Measurements from ENCODE around the gene PCDH15. TPM values are rescaled to one million over a fixed set of nuclear protein-coding genes. Genes with fewer than 3 reads are reported as not detected.

PCDH15 gene
- total RNA-seq, 1 experiment from 2014 or later, result 0.59 TPM

DNA sequence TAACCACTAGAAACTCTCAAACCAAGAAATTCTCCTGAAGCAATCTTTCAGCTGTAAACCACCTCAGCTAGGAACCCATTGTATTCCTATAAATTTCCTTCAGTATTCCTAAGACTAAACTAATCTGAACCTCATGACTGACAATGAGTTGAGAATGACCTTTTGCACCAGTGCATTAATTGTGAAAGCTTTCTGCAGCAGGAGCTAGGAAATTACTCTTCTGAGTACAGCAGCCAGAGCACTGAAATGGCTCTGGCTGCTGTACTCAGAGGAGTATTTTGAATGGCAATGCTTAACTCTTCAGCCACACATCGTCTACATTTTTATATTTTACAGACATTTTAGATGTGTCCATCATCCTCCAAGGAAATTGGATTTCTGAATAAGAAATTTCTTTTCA, 109.7 kb downstream of the PCDH15 start:
- CTCF ChIA-PET, result no interaction called here
- H3K27ac Mint-ChIP-seq, result no peak overlapping the region; the same call in 1 of the 2 replicates
- no peaks in the 10 kb centered on the region for H3K9me3 Mint-ChIP-seq
- ATAC-seq (no peak; the same call in 1 of the 2 replicates), DNase-seq (ENCODE audit: low spot score) (no peak)
- H3K27me3 Mint-ChIP-seq (ENCODE audit: low read depth), result no peaks in the 10 kb centered on the region
- no peaks in the 10 kb centered on the region for H3K36me3 Mint-ChIP-seq
- H3K4me1 Mint-ChIP-seq, result peaks cover 13% of the 10 kb centered on the region
- TF ChIP-seq NFYB (CRISPR knock-in tag; conservative IDR thresholded peaks at IDR 0.05; ENCODE audit: low read depth), result no peak
- TF ChIP-seq ZBTB21 (CRISPR knock-in tag; IDR thresholded peaks at IDR 0.05; ENCODE audit: borderline replicate concordance), result no peak
- TF ChIP-seq, protein P1, sequence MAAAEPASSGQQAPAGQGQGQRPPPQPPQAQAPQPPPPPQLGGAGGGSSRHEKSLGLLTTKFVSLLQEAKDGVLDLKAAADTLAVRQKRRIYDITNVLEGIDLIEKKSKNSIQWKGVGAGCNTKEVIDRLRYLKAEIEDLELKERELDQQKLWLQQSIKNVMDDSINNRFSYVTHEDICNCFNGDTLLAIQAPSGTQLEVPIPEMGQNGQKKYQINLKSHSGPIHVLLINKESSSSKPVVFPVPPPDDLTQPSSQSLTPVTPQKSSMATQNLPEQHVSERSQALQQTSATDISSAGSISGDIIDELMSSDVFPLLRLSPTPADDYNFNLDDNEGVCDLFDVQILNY (CRISPR knock-in tag; IDR thresholded peaks at IDR 0.05), result no peak
- TF ChIP-seq FOXP1 (CRISPR knock-in tag; IDR thresholded peaks at IDR 0.05; ENCODE audit: borderline replicate concordance), result no peak
- TF ChIP-seq RORB (CRISPR knock-in tag; IDR thresholded peaks at IDR 0.05), result no peak
- TF ChIP-seq PREB (CRISPR knock-in tag; IDR thresholded peaks at IDR 0.05; ENCODE audit: borderline replicate concordance), result no peak
- no peak for TF ChIP-seq PRDM15 (CRISPR knock-in tag; IDR thresholded peaks at IDR 0.05)
- no peak overlapping the region for H3K4me3 Mint-ChIP-seq
- POLR2A ChIA-PET, result no interaction called here

DNA sequence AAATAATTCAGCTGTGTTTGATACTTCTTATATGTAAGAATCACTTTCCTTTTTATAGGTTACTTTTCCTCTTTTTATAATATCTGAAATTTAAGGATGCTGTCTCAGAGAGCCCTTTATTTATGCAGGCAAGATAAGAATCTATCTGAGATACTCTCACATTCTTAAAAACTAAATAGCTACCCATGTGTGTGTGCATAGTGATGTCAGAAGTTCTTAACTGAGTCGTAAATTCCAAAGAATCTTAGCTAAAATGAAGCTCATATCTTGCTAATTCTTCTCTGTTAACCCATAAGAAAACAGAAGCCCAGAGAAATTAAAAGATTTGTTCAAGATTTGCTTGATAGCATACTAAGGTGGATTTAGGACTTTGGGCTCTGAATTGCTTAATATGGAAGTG, 118.5 kb downstream of the PCDH15 start:
- POLR2A ChIA-PET, result no interaction called here

More for the DNA sequence above, 118.5 kb downstream of the PCDH15 start:
- Mint-ChIP-seq H3K4me1 (peaks cover 11% of the 10 kb centered on the region), H3K9me3 (peaks cover 3% of the 10 kb centered on the region; the same call in 1 of the 2 replicates), H3K4me3 (no peak overlapping the region), H3K27me3 (ENCODE audit: low read depth) (no peaks in the 10 kb centered on the region), H3K36me3 (no peaks in the 10 kb centered on the region), H3K27ac (no peak overlapping the region)
- no peak for DNase-seq (ENCODE audit: low spot score)
- CTCF ChIA-PET, result no interaction called here
- no peak for ATAC-seq
- TF ChIP-seq CREM (CRISPR knock-in tag; IDR thresholded peaks at IDR 0.05), result no peak
- TF ChIP-seq TCF7 (CRISPR knock-in tag; IDR thresholded peaks at IDR 0.05; ENCODE audit: low read depth), result no peak
- no peak for TF ChIP-seq CTCF (IDR thresholded peaks at IDR 0.05)
- no peak for TF ChIP-seq PRRX2 (CRISPR knock-in tag; IDR thresholded peaks at IDR 0.05)
- TF ChIP-seq IRF1 (CRISPR knock-in tag; IDR thresholded peaks at IDR 0.05), result no peak
- no peak for TF ChIP-seq USF1 (CRISPR knock-in tag; IDR thresholded peaks at IDR 0.05)
- no peak for TF ChIP-seq OVOL2 (CRISPR knock-in tag; IDR thresholded peaks at IDR 0.05; ENCODE audit: borderline replicate concordance)
- TF ChIP-seq MYBL2 (CRISPR knock-in tag; IDR thresholded peaks at IDR 0.05), result no peak
- no peak for TF ChIP-seq USF2 (CRISPR knock-in tag; IDR thresholded peaks at IDR 0.05)
- TF ChIP-seq, protein P2, sequence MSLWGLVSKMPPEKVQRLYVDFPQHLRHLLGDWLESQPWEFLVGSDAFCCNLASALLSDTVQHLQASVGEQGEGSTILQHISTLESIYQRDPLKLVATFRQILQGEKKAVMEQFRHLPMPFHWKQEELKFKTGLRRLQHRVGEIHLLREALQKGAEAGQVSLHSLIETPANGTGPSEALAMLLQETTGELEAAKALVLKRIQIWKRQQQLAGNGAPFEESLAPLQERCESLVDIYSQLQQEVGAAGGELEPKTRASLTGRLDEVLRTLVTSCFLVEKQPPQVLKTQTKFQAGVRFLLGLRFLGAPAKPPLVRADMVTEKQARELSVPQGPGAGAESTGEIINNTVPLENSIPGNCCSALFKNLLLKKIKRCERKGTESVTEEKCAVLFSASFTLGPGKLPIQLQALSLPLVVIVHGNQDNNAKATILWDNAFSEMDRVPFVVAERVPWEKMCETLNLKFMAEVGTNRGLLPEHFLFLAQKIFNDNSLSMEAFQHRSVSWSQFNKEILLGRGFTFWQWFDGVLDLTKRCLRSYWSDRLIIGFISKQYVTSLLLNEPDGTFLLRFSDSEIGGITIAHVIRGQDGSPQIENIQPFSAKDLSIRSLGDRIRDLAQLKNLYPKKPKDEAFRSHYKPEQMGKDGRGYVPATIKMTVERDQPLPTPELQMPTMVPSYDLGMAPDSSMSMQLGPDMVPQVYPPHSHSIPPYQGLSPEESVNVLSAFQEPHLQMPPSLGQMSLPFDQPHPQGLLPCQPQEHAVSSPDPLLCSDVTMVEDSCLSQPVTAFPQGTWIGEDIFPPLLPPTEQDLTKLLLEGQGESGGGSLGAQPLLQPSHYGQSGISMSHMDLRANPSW (CRISPR knock-in tag; conservative IDR thresholded peaks at IDR 0.05; ENCODE audit: low read depth), result no peak

Measured in WTC11 (cell line).